ENCODE measurements around the gene SYVN1.

DNA sequence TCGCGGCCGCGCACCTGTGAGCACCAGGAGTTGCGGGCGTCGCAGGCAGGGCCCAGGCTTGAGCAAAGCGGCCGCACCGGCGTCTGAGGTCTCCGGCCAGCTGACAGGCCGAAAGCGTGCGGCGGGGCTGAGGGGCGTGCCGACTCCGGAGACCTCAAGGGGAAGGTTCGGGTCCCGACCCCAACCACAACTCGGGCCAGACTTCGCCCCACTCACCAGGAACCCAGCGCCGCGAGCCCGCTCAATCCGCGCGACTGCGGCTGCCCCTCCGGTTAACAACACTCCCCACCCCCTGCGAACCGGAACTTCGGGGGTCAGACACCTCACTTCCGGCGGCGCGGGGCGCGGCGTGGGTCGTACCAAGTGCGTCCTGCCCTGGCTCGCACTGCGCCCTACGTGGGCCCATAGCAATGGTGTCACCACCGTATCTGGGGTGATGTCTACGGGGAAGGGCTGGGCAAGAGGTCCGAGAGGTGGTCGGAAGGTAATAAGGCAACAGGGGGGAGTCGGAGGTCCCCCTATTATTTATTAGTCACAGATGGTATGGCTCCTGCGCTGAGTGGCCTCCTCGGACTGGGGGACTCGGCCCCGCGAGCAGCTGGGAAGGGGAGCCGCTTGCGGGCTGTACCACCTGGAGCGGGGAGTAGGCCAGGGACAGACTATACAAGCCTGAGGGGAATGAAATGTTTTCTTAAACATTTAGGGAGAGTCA is at the start of gene SYVN1:
- TF ChIP-seq CTCF (IDR thresholded peaks at IDR 0.05; ENCODE audit: borderline replicate concordance, extremely low read depth, low read length, poor library complexity, severe bottlenecking) (no peak), EZH2 (IDR thresholded peaks at IDR 0.05; ENCODE audit: borderline replicate concordance, low read depth, low read length, severe bottlenecking) (no peak)
